Gastrocnemius medialis (tissue), 4 donors: ENCODE results near the gene PSMD12.

Experiments used
- CTCF ChIP-seq, 5 experiments: fragments of 450-650 bp in 3 of 5; fragments of 200-600 bp in 2 of 5; sonication (generic) in 2 of 5; IDR thresholded peaks in 4 of 5; conservative IDR thresholded peaks in 1 of 5; 1 replicate in 4 of 5; 2 replicates in 1 of 5; pipeline ENCODE4 v1.5.1; 2016 to 2019; ENCODE audit warnings: antibody characterized with exemption in 5 of 5, mild to moderate bottlenecking in 3 of 5, moderate library complexity in 3 of 5
- POLR2A ChIP-seq, 2 donors: fragments of 450-650 bp; IDR thresholded peaks; one replicate each; pipeline ENCODE4 v1.6.1; 2017; ENCODE audit warnings: antibody characterized with exemption in 2 of 2, mild to moderate bottlenecking in 2 of 2, moderate library complexity in 2 of 2

GRCh38 chr17:67400193-67400592 lies 33.8 kb upstream of the PSMD12 start:
- no peak for TF ChIP-seq POLR2A (IDR thresholded peaks at IDR 0.05)
- no peak for TF ChIP-seq CTCF (IDR thresholded peaks at IDR 0.05 in 4 of 5, conservative IDR thresholded peaks at IDR 0.05 in 1 of 5)
